Neuron (in vitro differentiated cells): ENCODE measurements around the gene ITGA1.

Source experiments
- H2AFZ ChIP-seq: one replicate; pipeline ENCODE4 v1.6.1; 2013; ENCODE audit warnings: low read depth, mild to moderate bottlenecking, inconsistent platforms, low read length, moderate library complexity
- H3K27me3 ChIP-seq: one replicate; pipeline ENCODE4 v1.6.1; 2013; ENCODE audit warnings: low read length; ENCODE audit not compliant: insufficient read depth
- H3K36me3 ChIP-seq: one replicate; pipeline ENCODE4 v1.6.1; 2013; ENCODE audit warnings: low read length; ENCODE audit not compliant: insufficient read depth
- H3K4me1 ChIP-seq: one replicate; pipeline ENCODE4 v1.6.1; 2013; ENCODE audit warnings: low read length; ENCODE audit not compliant: insufficient read depth
- H3K4me3 ChIP-seq: 2 replicates; pipeline ENCODE4 v1.5.1; 2013; ENCODE audit warnings: mild to moderate bottlenecking, low read length, moderate library complexity
- H3K9me3 ChIP-seq: one replicate; pipeline ENCODE4 v1.6.1; 2013; ENCODE audit warnings: low read length

ITGA1 gene

DNA sequence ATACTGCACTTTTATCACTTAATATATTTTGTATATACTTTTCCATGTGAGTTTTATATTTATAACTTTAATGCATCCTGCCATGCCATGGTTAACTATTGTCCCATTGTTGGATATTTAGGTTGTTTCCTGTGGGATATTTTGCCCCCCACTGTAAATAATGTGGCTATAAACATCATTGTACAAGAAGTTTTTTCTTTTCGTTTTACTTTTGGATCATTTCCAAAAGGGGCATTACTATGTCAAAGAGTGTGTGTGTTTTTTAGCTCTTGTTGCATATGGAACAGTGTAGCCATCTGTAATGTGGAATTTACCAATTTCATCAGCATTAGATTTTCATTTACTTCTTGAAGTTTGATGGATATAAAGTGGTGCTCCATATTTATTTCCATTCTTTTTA lies 214.8 kb downstream of the ITGA1 start:
- Histone ChIP-seq H3K4me1 (peaks cover 31% of the 10 kb centered on the region), H2AFZ (no peak overlapping the region)

DNA sequence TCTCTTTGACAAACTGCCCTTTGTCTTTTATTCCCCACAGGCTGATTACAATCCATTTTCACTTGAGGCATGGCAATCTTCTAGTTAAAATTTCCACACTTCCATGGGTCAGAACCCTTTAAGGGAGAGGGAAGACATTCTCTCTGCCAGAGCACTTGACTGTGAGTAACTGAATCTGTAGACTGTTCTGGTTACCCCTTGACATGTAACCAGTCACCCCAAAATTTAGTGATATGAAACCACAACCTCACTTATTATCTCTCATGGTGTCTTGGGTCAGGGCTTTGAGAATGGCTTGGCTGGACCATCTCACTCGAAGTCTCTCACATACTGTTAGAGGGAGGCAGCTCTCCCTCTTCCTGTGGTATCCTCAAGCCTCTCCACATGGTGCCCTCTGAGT lies 215.4 kb downstream of the ITGA1 start:
- no peak overlapping the region for H3K4me3 ChIP-seq
- peaks cover 3% of the 10 kb centered on the region for H3K36me3 ChIP-seq
- peaks cover 25% of the 10 kb centered on the region for H3K4me1 ChIP-seq
- H3K9me3 ChIP-seq: no peaks in the 10 kb centered on the region
- no peak overlapping the region for H2AFZ ChIP-seq
- no peaks in the 10 kb centered on the region for H3K27me3 ChIP-seq

More for the DNA sequence above, 214.8 kb downstream of the ITGA1 start:
- Histone ChIP-seq H3K36me3 (peaks cover 3% of the 10 kb centered on the region), H3K27me3 (no peaks in the 10 kb centered on the region), H3K4me3 (no peak overlapping the region), H3K9me3 (no peaks in the 10 kb centered on the region)

DNA sequence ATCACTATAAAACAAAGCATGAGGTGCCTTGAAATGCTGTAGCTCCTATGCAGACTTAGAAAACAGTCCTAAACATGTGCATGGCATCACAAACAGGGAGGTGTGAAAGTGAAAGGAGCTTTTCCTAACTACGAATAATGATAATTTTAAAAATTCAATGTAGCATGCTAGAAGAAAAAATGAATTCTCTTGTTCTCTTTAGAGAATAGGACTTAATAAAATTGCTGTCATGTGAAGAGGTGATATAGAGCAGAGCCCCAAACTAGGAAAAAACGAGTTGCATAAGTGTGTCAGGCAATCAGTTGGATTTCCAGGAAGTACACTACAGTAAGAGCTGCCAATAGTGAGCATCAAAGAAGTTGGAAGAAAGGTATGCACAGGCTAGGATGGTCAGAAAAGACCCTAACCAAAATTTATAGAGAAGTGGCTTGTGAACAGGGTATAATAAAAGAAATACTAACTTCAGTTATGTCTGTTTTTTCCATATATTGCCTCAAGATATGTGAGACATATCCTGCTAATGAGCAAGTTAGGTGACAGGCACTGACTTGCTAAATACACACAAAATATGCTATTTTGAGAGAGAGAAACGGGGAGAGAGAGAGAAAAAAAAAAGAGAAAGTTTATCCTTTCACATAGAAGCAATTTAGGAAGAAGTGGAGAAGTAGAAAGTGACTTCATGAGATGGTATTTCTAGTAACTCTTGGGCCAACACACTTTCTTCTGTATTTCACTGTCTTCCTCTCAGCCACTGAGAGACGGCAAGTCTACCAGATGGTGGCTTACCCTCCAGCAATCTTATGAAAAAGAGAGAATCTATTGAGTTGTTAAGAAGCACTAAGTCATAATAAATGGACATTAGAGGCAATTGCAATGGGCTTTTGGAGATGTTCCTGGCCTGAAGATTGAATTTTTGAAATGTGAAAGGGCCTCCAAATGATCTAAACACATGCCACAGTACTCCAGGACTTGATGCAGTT lies 219.5 kb downstream of the ITGA1 start:
- Histone ChIP-seq H3K36me3 (peaks cover 3% of the 10 kb centered on the region), H3K9me3 (no peaks in the 10 kb centered on the region), H3K4me1 (peaks cover 15% of the 10 kb centered on the region), H2AFZ (no peak overlapping the region), H3K4me3 (no peak overlapping the region), H3K27me3 (no peaks in the 10 kb centered on the region)

DNA sequence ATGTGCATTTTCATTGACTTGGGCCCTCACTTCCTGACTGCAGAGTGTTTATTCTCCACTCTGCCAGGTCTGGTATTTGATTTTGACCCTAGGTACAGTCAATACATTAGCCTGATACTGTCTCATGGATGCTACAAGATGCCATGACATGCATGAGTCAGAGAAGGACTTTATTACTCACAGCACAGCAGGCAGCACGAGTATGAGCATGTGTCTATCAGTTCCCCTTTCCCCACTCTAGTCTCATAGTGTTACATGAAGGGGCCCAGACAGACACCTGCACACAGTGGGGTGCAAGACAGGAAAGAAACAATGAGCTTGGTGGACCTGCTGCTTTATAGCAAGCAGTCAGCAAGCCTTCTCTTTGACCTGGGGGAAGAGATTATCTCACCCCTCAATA lies 221.0 kb downstream of the ITGA1 start:
- H3K27me3 ChIP-seq: no peaks in the 10 kb centered on the region
- H3K4me1 ChIP-seq: peaks cover 15% of the 10 kb centered on the region

More for the DNA sequence above, 221.0 kb downstream of the ITGA1 start:
- Histone ChIP-seq H3K9me3 (no peaks in the 10 kb centered on the region), H3K36me3 (peaks cover 3% of the 10 kb centered on the region), H3K4me3 (no peak overlapping the region), H2AFZ (no peak overlapping the region)
